NCI-H526 (cell line): ENCODE results near the gene TOX2.

Experiments
- DNase-seq, 2 experiments: peaks; one replicate each; lab custom pipeline; 2025; lab: John Stamatoyannopoulos, UW

TOX2 gene

DNA sequence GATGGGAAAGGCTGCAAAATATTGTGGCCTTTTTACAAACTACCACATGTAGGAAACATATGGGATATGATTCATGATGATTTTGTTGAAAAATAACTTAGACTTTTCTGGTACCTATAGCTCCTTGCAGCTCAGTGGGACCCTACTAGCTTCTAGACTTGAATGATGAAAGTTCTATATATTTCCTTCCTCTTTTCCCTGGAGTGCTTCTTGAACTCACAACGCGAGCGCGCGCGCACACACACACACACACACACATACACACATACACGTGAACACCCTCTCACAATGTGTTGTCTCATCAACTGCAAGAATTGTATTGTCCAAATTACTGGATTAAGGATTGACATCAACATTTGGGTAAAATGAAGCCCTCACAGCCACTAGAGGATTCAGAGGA, 61.9 kb downstream of the TOX2 start:
- no peak for DNase-seq

DNA sequence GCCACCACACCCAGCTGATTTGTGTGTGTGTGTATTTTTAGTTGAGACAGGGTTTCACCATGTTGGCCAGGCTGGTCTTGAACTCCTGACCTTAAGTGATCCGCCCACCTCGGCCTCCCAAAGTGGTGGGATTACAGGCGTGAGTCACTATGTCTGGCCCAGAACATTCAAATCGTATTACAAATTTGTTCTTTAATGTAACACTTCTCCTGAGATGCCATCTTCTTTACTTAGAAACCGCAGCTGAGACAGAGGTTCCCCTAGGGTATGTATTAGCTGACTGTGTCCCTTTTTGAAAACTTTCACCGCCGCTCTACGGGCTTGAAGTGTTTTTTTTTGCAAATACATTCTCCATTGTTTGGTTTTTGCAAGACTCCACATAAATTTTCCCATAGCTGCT, 62.6 kb downstream of the TOX2 start:
- DNase-seq, result no peak

DNA sequence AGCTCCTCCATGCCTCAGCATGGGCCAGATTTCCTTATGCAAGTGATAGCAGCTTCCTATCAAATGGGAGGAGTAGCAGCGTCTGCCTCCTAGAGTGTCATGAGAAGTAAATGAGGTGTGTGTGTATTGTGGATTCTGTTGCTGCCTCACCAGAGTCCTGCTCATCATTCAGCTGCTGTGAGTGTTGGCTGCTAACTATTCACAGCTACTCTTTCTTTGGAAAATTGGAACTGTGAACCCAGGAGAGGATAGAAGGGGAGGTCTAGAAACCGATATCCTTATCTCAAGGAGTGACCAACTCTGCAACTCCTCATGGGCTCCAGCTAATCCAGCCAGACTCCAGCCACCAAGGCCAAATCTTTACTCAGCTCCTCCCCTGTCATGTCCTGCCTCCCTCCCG, 63.3 kb downstream of the TOX2 start:
- no peak for DNase-seq

DNA sequence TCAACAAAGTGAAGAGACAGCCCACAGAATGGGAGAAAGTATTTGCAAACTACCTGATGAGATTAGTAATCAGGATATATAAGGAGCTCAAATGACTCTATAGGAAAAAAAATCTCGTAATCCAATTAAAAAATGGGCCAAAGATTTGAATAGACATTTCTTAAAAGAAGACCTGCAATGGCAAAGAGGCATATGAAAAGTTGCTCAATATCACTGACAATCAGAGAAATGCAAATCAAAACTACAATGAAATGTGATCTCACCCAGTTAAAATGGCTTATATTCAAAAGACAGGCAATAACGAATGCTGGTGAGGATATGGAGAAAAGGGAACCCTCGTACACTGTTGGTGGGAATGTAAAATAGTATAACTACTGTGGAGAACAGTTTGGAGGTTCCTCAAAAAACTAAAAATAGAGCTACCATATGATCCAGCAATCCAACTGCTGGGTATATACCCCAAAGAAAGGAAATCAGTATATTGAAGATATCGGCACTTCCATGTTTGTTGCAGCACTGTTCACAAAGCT, 65.0 kb downstream of the TOX2 start:
- peak; percentile 53 to 60 for DNase-seq

DNA sequence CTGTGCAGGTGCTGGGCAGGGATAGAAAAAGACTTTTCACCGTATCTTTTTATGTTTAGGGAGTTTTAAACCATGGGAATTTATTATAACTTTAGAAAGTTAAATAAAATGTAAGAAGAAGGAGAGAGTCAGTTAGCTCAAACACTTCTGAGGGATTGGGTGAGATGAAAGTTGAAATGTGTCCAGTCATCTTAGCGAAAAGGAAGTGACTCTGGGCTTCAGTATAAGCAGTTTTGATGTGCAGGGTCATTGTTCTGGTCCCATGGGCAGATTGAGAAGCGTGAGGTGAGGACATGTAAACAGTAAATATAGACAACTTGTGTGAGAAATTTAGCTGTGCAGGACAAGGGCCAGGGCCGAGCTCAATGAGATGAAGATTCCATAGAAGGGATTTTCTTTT, 66.9 kb downstream of the TOX2 start:
- no peak for DNase-seq

DNA sequence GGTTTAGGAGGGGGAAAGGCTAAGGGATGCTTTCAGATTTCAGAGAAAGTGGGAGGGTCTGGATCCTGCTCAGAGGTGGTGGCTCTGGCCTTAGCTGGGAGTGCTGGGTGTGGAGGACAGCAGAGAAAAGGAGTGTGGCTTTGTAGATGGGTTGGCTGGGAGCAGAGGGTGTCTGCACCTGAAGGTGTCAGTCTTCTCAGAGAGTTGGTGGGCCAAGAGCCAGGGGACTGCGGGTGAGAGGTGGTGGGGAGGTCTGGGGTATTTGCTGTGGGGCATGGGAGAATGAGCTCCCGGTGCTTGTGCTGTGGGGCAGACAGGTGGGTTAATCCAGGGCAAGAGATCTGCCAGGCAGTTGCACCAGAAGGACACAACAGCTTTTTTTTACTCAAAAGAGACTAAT, 67.4 kb downstream of the TOX2 start:
- no peak for DNase-seq

DNA sequence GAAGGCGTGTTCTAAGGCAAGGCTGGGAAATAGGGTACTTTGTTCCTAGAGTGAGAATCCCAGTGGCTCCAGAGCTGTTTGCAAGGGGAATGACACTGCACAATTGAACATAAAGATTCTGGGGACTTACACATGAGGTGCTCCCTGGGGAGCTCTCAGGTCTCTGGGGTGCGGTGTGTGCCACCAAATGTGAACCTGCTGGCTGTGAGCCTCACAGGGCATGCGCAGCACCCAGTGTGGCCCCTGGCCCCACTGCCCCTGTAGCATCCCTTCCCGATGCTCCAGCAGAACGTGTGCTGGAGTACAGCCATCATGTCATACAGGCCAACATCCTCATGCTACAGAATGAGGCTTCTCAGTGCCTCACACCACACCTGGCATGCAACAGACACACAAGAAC, 68.2 kb downstream of the TOX2 start:
- DNase-seq, result no peak

DNA sequence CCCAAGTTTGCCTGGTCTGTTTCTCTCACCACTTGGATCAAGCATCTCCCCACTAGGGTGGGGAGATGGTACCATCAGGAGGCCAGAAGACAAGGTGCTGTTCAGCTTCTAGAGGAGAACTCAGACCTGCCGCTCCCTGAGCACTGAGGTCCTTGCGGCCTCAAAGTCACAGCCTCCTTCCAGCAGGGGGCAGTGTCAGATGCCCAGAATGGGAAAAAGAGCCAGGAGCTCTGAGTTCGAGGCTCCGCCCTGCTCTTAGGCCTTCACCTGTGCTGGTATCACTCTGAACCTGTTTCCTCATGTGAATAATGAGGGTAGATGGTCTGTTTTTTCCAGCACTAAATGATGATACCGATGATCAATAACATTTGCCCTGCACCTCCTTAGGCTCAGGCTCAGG, 68.7 kb downstream of the TOX2 start:
- peak in 1 of 2 experiments; percentile 29 for DNase-seq

DNA sequence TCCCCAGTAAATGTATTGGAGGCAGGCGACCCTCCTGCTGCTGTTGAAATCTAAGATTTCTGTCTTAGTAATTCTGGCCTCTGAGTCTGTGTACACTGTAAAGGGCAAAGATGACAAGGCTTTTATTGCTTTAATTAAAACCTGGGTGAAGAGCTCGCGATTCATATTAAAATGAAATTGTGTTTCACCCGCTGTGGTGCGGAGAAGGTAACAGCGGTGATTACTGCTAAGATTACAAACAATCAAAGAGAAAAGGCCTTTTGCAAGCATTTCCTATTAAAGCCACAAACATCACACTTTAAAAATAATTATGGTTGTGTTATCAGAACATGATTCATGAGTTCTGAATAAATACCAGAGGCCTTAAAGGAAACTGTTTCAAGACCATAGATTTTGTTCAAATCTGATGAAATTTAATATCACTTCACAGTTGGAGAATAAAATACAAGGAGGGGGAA, 69.3 kb downstream of the TOX2 start:
- no peak for DNase-seq

DNA sequence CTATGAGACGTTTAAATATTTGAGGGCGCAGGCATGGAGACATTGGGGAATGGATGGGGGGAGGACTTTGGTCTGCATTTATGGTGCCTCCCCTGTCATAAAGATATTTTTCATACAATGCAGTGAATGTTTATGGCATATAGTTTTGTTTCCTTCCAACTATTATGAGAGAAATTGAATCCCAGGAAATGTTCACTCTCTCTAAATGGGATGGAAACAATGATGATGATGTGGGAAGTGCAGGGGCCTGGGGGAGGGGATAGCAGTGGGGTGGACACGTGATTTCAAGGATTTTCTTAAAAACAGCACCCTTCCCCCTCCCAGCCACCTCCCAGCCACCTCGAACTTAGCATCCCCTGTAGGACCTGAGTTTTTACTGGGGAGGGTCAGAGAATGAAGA, 69.9 kb downstream of the TOX2 start:
- DNase-seq, result no peak

DNA sequence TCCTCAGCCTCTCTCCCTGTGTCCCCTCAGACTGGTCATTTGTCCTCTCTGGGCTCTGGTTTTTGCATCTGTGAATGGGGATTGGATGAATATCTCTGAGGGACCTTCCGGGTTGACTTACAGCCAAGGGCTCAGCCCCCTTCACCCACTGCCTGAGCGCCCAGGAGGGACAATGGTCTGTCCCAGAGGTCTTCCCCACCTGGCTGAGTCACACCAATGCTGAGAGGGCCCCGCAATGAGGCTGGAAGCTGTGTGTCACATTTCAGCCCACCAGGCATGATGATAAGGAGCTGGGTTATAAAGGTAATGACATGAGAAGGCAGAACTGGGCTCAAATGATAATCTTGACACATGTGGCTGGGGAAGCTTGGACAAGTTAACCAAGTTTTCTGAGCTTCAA, 70.5 kb downstream of the TOX2 start:
- DNase-seq, result no peak

DNA sequence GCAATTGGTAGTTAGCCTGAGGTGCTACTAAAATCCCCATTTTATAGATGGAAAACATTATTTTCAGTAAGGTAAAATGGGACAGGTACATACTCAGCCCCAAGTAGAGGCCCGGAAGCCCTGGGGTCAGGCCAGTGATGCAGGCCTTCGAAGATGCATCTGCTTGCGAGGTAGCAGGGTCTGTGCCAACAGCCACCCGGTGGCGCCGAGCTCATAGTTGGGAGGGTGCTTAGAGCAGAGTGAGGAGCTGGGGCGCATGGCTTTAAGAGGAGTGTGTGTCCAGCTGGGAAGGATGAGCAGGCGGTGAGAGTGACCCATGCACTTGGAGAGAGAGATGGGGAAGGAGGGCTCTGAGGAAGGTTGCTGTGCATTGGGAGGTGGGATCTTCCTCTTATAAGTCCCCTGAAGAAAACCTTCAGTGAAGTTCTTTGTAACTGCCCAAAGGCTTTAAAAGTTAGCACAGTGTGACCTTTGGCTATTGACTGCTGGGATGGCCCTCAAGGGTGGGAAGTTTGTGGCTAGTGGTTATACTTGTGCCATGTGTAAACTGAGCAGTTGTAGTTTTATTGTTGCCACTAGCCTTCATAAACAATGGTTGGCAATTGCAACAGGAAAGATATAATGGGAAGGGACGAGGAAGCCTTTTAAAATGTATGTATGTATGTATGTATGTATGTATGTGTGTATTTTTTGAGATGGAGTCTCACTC, 71.1 kb downstream of the TOX2 start:
- DNase-seq, result no peak

DNA sequence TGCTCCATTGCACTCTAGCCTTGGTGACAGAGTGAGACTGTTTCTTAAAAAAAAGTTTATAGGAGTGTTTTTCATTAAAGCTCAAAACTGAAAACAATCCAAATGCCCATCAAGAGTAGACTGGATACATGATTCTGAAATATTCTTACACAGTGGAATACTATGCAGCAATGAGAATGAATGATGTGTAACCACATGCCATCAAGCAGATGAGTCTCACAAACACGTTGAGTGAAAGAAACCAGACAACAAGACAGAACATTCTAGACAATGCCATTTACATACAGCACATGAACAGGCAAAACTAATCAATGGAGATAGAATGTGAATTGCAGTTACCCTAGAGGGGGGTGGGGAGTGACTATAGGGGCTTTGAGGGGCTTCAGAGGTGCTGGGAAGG, 72.4 kb downstream of the TOX2 start:
- DNase-seq, result no peak

DNA sequence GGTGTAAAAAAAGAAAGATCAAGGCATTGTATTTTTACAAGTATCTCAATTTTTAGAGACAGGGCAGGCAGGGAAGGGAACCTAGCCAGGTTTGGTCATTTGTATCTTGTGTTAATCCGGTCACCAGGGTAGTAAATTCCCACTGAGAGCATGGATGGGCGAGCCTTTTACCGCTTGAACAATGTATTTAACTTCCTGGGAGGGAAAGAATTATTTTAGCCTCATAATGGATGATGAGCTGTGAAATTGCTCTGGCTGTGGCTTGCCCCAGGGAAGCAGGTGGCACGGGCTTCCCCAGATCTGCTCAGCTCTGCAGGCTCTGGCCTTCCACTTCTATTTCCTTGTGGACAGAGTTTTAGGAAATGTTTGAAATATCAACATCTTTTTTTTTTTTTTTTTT, 72.9 kb downstream of the TOX2 start:
- DNase-seq, result no peak

DNA sequence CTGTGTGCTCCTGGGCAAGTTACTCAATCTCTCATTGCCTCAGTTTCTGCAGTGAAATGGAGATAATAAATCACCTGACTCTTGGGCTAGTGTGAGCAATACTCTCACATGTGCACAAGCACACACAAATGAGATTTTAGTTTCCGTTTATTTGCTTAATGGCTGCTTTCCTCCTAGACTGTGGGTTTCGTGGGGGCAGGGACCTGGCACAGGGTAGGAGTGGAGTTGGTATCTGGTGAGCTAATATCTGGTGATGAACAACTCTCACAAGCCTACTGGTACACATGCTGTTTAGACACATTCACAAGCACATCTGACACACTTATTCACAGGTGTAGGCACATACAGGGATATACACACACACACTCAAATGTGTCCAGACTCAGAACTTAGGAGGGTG, 73.8 kb downstream of the TOX2 start:
- no peak for DNase-seq

DNA sequence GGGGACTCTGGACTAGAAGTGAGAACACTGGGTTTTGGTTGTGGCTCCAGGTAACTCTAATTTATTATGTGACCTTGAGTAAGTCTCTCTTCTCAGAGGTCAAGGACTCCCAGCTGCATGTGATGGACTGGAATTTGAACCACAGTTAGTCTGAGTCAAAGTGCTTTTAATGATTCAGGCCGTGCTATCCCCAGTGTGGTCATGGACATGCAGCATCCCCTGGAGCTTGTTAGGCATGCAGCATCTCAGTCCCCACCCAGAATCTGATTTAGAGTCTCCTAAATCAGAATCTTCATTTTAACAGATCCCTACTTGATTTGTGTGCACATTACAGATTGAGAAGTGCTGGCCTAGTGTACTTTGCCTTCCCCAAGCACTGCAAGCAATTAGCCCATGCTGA, 74.2 kb downstream of the TOX2 start:
- DNase-seq, result no peak

DNA sequence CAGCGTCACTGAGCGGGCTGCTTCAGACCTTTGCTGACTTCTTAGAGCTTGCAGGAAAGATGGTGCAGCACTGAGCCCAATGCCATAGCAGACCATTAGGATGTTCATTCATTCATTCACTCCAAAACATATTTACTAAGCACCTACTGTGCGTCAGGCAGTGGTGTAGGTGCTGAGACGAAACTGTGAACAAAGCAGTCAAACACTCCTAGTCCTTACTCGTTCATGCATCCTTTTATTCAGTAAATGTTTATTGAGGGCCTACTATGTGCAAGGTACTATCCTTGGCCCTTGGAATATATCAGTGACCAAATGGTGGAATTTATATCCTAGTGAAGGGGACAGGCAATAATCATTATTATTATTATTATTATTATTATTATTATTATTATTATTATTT, 76.6 kb downstream of the TOX2 start:
- DNase-seq, result no peak

DNA sequence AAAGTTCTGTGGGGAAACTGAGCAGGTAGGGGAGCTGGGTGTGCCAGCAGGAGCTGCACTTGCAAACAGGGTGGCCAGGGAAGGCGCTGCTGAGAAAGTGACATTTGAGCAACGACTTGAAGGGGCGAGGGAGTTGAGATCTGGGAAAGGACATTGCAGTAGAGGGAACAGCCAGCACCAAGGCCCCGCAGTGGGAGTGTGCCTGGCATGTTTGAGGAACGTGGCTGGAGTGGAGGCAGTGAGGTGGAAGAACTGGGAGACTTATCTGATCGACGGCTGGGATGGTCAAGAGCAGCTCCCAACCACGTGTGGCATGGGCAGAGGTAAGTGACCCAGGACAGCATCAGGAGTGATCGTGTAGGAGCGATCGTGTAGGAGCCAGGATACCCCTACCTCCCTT, 77.3 kb downstream of the TOX2 start:
- no peak for DNase-seq

DNA sequence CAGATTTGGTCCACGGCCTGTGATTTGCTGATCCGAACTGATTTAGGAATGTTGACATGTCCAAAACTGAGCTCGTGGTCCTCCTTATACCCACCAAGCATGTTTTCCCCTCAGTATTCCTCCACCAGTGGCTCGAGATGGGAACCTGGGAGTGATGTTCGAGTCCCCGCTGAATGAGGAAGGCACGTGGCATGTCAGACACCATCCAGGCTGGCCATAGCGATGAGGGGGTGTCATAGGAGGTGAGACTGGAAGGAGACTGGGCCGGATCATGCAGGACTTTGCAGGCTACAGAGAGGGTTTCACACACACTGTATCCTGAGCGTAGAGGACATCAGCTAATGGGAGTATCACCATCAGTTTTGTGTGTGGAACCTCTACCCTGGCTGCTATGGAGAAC, 78.2 kb downstream of the TOX2 start:
- DNase-seq, result no peak

DNA sequence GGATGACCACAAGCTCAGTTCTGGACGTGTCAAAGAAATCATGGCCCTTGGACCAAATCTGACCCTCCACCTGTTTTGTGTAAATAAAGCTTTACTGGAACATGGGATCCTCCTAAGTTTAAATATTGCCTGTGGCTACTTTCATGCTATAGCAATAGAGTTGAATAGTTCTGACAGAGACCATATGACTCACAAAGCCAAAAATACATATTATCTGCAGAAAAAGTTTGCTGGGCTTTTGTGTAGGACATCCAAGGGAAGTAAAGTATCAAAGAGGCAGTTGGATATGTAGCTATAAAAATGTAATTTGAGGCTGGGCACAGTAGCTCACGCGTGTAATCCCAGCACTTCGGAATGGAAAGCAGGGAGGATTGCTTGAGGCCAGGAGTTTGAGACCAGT, 78.9 kb downstream of the TOX2 start:
- DNase-seq, result no peak

DNA sequence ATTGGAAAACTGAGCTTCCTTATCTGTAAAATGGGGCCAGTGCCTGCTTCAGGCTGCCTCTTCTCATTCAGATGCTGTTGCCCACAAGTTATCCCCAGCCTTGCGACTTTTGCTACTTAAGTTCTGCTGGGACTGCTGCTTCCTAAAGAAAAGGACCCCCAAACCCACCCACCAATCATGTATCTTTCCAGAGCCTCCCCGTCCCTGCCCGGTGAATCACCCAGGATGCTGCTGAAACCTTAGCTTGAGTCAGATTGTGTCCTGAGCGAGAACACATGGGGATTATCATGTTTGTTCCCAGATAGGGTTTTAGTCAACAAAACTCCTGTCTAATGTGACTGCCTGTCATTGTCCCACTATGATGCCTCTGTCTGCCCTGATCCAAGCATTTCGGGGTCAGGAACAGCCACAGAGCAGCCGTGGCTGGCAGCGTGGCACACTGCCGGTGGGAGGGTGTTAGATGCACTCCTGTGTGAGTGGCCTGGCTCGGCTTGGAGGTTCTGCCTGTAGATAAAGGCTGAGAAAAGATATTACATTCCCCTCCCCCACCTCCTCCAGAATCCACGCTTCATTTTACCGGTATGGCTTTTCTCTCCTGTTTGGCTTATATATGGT, 79.9 kb downstream of the TOX2 start:
- DNase-seq, result no peak

DNA sequence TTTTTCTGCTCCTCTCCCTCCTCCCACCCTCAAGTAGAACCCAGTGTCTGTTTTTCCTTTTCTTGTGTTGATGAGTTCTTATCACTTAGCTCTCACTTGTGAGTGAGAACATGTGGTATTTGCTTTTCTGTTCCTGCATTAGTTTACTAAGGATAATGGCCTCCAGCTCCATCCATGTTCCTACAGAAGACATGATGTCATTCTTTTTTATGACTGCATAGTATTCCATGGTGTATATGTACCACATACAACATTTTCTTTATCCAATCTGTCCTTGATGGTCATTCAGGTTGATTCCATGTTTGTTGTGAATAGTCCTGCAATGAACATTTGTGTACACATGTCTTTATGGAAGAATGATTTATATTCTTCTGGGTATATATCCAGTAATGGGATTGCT, 81.0 kb downstream of the TOX2 start:
- no peak for DNase-seq

DNA sequence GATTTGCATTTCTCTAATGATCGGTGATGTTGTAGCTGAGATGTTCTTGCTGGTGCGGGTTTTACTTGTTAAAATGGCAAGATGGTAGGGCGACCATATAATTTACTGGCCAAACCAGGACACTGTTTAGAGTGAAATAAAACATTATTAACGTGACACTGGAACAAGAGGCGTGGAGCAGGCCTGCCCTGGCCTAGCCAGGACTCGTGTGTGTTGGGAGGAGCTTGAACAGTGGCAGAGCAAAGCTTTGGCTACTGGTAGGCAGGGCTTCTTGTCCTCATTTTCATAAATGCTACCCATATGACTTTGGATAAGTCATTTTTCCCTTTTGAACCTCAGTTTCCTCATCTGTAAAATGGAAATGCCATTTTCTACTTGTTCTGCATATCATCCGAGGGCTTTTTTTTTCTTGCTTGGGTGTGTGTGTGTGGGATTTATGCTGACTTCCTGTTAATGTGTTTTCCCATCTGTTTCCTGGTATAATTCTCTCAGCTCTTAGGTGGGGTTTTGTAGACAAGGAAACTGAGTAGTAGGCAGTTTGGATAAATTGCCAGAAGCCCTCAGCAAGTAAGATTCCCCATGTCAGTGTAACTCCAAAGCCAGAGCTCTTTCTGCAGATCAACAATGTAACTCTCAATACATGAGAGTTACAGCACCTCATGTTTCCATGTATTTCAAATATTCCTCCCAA, 81.7 kb downstream of the TOX2 start:
- no peak for DNase-seq
